ENCODE measurements around the gene RAPGEF3.

The RAPGEF3 gene

DNA sequence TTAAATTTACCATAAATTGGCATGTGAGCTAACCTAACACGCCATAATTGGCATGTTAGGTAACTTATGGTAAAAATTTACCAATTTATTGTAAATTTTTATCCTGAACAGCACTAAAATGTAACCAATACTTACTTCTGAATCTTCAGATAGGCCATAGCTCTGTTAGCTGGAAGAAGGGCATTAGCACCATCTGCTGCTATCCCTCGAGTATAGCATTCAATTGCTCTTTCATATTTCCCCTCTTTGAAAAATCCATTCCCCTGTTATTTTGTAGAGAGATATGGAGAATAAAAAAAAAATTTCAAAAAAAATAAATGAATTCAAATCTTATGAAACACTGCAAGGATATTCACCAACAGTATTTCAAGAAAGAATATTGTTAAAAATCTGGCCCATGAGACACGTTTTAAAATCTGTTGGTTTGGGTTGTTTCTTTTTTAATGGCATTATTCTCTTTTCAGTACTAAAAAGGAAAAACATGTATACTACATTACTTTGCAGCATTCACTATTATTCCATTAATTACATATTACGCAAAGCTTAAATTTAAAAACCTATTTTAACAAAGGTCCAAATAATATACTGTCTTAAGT, 71.9 kb downstream of the RAPGEF3 start:
- peak; percentile 75 for DNase-seq (ENCODE audit: low spot score)

Data from RKO (cell line).